Upper lobe of left lung (tissue), 6 donors: Measurements from ENCODE around the gene PIH1D1. TPM values are rescaled to one million over a fixed set of nuclear protein-coding genes. Genes with fewer than 3 reads are reported as not detected.

Experiments
- ATAC-seq, 2 donors: fragments of 200-7000 bp; cut with Tn5 transposase; one replicate each; pipeline ENCODE4 v1.9.1; 2022; ENCODE audit warnings: mild to moderate bottlenecking in 2 of 2, moderate library complexity in 2 of 2; ENCODE audit not compliant: low FRiP score in 2 of 2
- DNase-seq, 2 donors: peaks; one replicate each; pipeline ENCODE4 v3.0.0-alpha.2; 2019 to 2020
- H3K27ac ChIP-seq, 4 donors: fragments of 200-600 bp; sonication (generic); one replicate each; pipeline ENCODE4 v1.5.1; 2016 to 2019
- H3K27me3 ChIP-seq, 4 donors: fragments of 200-600 bp; sonication (generic); one replicate each; pipeline ENCODE4 v1.5.1; 2017 to 2019
- H3K36me3 ChIP-seq, 4 donors: fragments of 200-600 bp; sonication (generic); one replicate each; pipeline ENCODE4 v1.5.1; 2016 to 2019
- H3K4me1 ChIP-seq, 4 donors: fragments of 200-600 bp; sonication (generic); one replicate each; pipeline ENCODE4 v1.5.1; 2018 to 2019
- H3K4me3 ChIP-seq, 4 donors: fragments of 200-600 bp; sonication (generic); one replicate each; pipeline ENCODE4 v1.5.1; 2017 to 2019; ENCODE audit warnings: mild to moderate bottlenecking in 2 of 4, moderate library complexity in 1 of 4
- H3K9me3 ChIP-seq, 4 donors: fragments of 200-600 bp; sonication (generic); one replicate each; pipeline ENCODE4 v1.5.1; 2018 to 2019
- EP300 ChIP-seq, 4 donors: sonication (generic); formaldehyde crosslinking; IDR thresholded peaks; one replicate each; pipeline ENCODE4 v1.5.1; 2017; ENCODE audit warnings: antibody characterized with exemption in 4 of 4, control low read depth in 2 of 4
- POLR2A ChIP-seq, 4 donors: fragments of 450-650 bp; IDR thresholded peaks; one replicate each; pipeline ENCODE4 v1.5.1; 2016 to 2017; ENCODE audit warnings: antibody characterized with exemption in 4 of 4, mild to moderate bottlenecking in 2 of 4
- POLR2AphosphoS5 ChIP-seq, 2 donors: sonication (generic); formaldehyde crosslinking; IDR thresholded peaks; one replicate each; pipeline ENCODE4 v1.5.1; 2017; ENCODE audit warnings: antibody characterized with exemption in 2 of 2
- WGBS, 2 donors: methylation state at CpG; one replicate each; pipeline ENCODE4 v1.1.5; 2017 to 2018; 5-methylcytosine and 5-hydroxymethylcytosine counted together
- total RNA-seq, 6 donors: library from RNA; depleted of rRNA in 4 of 6; stranded (reverse); fragments of >200 nt in 4 of 6; gene quantifications; one replicate each; pipeline versions ENCODE4 v1.1.0 to v1.2.1, GENCODE V29; 2016 to 2021
- TF ChIP-seq, protein P1 (sequence below), 6 experiments: fragments of 450-650 bp in 4 of 6; fragments of 200-600 bp in 2 of 6; sonication (generic) in 2 of 6; IDR thresholded peaks; one replicate each; pipeline ENCODE4 v1.5.1; 2016 to 2019; ENCODE audit warnings: antibody characterized with exemption in 6 of 6
- donor health status: DM: no; HTN: no; CAD: no; lungs with moderate emphysema.
- donor health status: DM: no; HTN: yes; CAD: no; lungs with severe emphysema.

PIH1D1 gene
- total RNA-seq, 6 donors from 2014 or later: 59.5 to 120 (median 72.8) TPM

- peak; percentile 96 to 97 for ATAC-seq
- 0% methylated on average over 19 to 41 of the region's 66 CpGs for WGBS, 2 donors
Measured at GRCh38 chr19:49453013-49453756, 1.6 kb upstream of the PIH1D1 start, which contains the start of gene ALDH16A1. Gene ALDH16A1 (plus strand): TSS chr19:49453225. CDS start chr19:49453332, 107 bp downstream.

DNA sequence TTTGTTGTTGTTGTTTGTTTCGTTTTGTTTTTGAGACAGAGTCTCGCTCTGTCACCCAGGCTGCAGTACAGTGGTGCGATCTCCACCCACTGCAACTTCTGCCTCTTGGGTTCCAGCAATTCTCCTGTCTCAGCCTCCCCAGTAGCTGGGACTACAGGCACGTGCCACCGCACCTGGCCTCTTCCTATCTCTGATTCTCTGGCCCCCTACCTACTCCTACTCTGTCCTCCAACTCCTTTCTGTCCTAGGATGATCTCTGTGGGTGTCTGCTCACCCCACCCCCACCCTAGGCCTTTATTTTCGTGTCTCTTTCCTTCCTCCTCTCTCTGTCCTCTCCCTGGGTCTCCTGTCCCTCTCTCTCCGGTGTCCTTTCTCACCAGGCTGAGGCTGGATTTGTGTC lies 1.2 kb downstream of the PIH1D1 start:
- ATAC-seq: no peak
- Histone ChIP-seq H3K27me3 (no peaks in the 10 kb centered on the region), H3K9me3 (no peaks in the 10 kb centered on the region), H3K4me1 (peaks cover 10 to 53% (median 25%) of the 10 kb centered on the region in 4 donors), H3K36me3 (peaks cover 0 to 33% (median 15%) of the 10 kb centered on the region in 4 donors), H3K27ac (no peak overlapping the region), H3K4me3 (peak overlapping the region in 2 of 4 donors; percentile 71 to 85)
- TF ChIP-seq, protein P1, sequence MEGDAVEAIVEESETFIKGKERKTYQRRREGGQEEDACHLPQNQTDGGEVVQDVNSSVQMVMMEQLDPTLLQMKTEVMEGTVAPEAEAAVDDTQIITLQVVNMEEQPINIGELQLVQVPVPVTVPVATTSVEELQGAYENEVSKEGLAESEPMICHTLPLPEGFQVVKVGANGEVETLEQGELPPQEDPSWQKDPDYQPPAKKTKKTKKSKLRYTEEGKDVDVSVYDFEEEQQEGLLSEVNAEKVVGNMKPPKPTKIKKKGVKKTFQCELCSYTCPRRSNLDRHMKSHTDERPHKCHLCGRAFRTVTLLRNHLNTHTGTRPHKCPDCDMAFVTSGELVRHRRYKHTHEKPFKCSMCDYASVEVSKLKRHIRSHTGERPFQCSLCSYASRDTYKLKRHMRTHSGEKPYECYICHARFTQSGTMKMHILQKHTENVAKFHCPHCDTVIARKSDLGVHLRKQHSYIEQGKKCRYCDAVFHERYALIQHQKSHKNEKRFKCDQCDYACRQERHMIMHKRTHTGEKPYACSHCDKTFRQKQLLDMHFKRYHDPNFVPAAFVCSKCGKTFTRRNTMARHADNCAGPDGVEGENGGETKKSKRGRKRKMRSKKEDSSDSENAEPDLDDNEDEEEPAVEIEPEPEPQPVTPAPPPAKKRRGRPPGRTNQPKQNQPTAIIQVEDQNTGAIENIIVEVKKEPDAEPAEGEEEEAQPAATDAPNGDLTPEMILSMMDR (IDR thresholded peaks at IDR 0.05): no peak
- no peak for TF ChIP-seq POLR2AphosphoS5 (IDR thresholded peaks at IDR 0.05)
- TF ChIP-seq EP300 (IDR thresholded peaks at IDR 0.05): no peak
- no peak for TF ChIP-seq POLR2A (IDR thresholded peaks at IDR 0.05)
- no peak for DNase-seq
- WGBS, 2 donors: 84 to 89% methylated on average over 6 to 7 of the region's 7 CpGs

More at GRCh38 chr19:49453013-49453756, 1.6 kb upstream of the PIH1D1 start, which contains the start of gene ALDH16A1:
- Histone ChIP-seq H3K9me3 (no peaks in the 10 kb centered on the region), H3K27ac (peak within 1 kb of the TSS; percentile 95 to 99 (median 96)), H3K27me3 (no peaks in the 10 kb centered on the region), H3K4me3 (peak within 1 kb of the TSS; percentile 50 to 87 (median 78)), H3K36me3 (peaks cover 0 to 18% (median 6%) of the 10 kb centered on the region in 4 donors), H3K4me1 (peaks cover 10 to 48% (median 27%) of the 10 kb centered on the region in 4 donors)
- no peak for TF ChIP-seq EP300 (IDR thresholded peaks at IDR 0.05)
- peak; percentile 24 to 89 (median 88) for TF ChIP-seq POLR2A (IDR thresholded peaks at IDR 0.05)
- peak; percentile 93 to 95 for TF ChIP-seq POLR2AphosphoS5 (IDR thresholded peaks at IDR 0.05)
- TF ChIP-seq, protein P1 (IDR thresholded peaks at IDR 0.05): peak in 3 of 6 experiments; percentile 12 to 16 (median 12)
- peak; percentile 98 to 99 for DNase-seq

DNA sequence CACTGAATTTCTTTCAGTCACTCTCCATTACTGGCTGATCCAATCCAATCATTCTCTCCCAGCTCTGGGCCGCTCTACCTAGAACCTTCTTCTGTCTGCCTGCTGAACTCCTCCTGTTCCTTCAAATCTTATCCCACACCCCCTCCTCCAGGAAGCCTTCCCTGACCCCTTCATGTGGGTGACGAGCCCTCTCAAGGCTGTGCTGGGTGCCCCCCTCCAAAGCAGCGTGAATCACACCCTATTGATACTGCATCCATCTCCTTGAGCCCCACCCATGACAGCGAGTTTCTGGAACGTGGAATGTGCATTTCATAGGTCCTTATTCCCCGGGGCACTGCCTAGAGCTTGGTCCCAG lies 3.2 kb downstream of the PIH1D1 start:
- H3K4me3 ChIP-seq: no peak overlapping the region
- ATAC-seq: no peak
- H3K36me3 ChIP-seq: peaks cover 0 to 33% (median 15%) of the 10 kb centered on the region in 4 donors
- no peak overlapping the region for H3K27ac ChIP-seq
- no peak for DNase-seq
- H3K4me1 ChIP-seq: peaks cover 6 to 40% (median 15%) of the 10 kb centered on the region in 4 donors
- H3K9me3 ChIP-seq: no peaks in the 10 kb centered on the region
- H3K27me3 ChIP-seq: no peaks in the 10 kb centered on the region
- WGBS, 2 donors: 95 to 99% methylated on average over 6 of the region's 6 CpGs
- no peak for TF ChIP-seq POLR2A (IDR thresholded peaks at IDR 0.05)
- no peak for TF ChIP-seq POLR2AphosphoS5 (IDR thresholded peaks at IDR 0.05)
- no peak for TF ChIP-seq EP300 (IDR thresholded peaks at IDR 0.05)
- TF ChIP-seq, protein P1 (IDR thresholded peaks at IDR 0.05): no peak

- Histone ChIP-seq H3K36me3 (peaks cover 0 to 33% (median 15%) of the 10 kb centered on the region in 4 donors), H3K4me1 (peaks cover 9 to 39% (median 15%) of the 10 kb centered on the region in 4 donors), H3K9me3 (no peaks in the 10 kb centered on the region), H3K27ac (no peak overlapping the region), H3K4me3 (no peak overlapping the region), H3K27me3 (no peaks in the 10 kb centered on the region)
- DNase-seq (no peak), ATAC-seq (no peak)
- TF ChIP-seq POLR2A (IDR thresholded peaks at IDR 0.05) (no peak), EP300 (IDR thresholded peaks at IDR 0.05) (no peak)
- TF ChIP-seq, protein P1 (IDR thresholded peaks at IDR 0.05): no peak
- 81 to 83% methylated on average over 26 to 27 of the region's 32 CpGs for WGBS, 2 donors
Measured at GRCh38 chr19:49447485-49448431, 3.9 kb downstream of the PIH1D1 start.
